Limb (tissue), 2 donors: Measurements from ENCODE around the gene INO80E.

Experiments used
- DNase-seq, 2 donors: peaks; one replicate each; pipeline ENCODE4 v3.0.0-alpha.2; 2016; ENCODE audit errors: extremely low spot score in 2 of 2

Gene INO80E

GRCh38 chr16:29975811-29976511 lies 20.1 kb upstream of the INO80E start:
- DNase-seq, result no peak

DNA sequence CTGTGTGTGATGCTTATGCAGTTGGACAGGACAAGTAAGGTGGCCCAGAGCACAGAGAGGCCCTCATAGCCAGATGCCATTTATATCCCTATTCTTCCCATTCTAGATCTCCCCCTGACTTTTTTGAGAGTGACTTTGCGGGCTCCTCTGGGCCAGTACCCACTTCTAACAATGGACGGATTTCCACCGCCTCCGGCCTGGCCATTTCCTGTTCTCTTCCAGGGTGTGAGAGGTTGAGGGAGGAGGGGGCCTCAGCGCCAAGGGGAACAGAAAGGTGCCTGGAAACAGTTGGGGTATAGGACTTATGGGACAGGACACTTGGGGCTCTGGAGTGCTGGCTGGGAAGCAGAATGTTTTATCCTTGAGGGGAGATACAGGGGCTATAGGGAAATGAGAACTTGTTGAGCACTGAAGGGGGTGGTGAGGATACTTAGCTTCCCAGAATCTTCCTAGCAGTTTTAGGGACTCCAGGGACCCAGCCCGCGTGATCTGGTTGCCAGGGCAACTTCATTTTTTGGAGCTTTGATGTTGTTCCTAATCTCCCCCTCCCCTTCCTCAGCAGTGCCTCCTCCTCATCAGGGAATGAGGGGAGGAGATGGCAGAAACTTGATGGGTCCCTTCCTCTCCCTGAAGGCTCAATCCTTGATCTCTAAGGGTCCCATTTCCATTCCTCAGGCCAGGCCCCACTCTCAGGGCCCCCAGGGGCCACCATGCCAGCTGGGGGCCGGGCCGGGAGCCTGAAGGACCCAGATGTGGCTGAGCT lies 18.8 kb upstream of the INO80E start:
- DNase-seq, result no peak

GRCh38 chr16:29978081-29978480 lies 18.0 kb upstream of the INO80E start:
- DNase-seq, result no peak

GRCh38 chr16:29978564-29979270 lies 17.3 kb upstream of the INO80E start:
- DNase-seq, result no peak

DNA sequence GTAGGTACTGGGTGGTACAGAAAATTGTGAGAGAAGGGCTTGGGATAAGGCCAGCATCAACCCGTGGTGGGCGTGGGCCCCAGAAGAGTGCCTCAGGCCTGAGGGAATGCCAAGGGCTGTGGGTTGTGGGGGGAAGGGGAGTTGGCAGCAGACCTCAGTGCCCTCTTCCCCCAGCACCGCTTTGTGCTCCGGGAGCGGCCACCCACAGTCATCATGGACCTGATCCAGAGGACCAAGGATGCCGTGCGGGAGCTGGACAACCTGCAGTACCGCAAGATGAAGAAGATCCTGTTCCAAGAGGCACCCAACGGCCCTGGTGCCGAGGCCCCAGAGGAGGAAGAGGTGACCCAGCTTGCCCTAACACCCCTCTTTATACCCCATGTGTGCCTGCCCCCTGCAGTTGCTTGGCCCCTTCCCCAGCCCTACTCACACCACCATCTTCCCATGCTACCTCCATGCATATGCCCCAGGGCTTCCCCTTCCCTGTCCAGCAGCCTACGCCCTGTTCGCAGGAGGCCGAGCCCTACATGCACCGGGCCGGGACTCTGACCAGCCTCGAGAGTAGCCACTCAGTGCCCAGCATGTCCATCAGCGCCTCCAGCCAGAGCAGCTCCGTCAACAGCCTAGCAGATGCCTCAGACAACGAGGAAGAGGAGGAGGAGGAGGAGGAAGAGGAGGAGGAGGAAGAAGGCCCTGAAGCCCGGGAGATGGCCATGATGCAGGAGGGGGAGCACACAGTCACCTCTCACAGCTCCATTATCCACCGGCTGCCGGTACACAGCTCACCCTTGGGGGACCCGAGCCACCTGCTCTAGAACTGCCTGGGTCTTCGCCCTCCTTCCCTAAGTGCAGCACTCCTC lies 13.3 kb upstream of the INO80E start:
- DNase-seq, result no peak

- no peak for DNase-seq
Observed at GRCh38 chr16:29983420-29984136, 12.5 kb upstream of the INO80E start.

DNA sequence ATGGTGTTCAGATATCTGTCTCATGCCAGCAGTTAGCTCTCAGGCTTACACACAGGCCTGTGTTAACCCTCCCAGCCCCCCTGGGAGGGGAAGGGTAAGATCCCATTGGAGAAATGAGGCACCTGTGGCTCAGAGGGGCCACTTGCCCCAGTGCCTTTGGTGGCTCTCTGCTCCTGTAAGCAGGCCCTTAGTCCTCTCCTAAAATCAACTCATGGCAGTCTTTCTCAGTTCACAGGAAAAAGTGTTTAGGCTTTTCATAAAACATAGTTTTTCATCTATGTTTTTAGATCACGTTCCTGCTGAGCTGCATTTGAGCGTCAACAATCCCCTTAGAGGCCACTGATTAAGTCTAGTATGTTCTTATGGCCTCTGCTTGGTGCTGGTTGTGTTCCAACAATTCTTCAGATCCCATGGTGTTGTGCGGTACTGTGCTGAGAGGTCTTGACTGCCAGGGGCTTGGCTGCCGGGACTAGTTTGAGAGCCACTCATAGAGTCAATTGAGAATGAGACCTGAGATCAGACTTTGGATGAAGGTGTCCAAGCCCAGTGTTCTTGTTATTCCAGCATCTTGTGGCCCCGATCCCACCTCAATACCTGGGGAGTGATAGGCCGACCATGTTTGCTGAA lies 11.8 kb upstream of the INO80E start:
- no peak for DNase-seq

GRCh38 chr16:29984764-29985147 lies 11.3 kb upstream of the INO80E start:
- no peak for DNase-seq

GRCh38 chr16:29985271-29985811 lies 10.7 kb upstream of the INO80E start:
- no peak for DNase-seq

GRCh38 chr16:29986231-29986630 lies 9.8 kb upstream of the INO80E start:
- DNase-seq, result no peak

DNA sequence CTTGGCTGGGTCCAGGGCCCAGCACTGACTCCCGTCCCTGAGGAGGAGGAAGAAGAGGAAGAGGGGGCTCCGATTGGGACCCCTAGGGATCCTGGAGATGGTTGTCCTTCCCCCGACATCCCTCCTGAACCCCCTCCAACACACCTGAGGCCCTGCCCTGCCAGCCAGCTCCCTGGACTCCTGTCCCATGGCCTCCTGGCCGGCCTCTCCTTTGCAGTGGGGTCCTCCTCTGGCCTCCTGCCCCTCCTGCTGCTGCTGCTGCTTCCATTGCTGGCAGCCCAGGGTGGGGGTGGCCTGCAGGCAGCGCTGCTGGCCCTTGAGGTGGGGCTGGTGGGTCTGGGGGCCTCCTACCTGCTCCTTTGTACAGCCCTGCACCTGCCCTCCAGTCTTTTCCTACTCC lies 9.1 kb upstream of the INO80E start:
- DNase-seq, result no peak

DNA sequence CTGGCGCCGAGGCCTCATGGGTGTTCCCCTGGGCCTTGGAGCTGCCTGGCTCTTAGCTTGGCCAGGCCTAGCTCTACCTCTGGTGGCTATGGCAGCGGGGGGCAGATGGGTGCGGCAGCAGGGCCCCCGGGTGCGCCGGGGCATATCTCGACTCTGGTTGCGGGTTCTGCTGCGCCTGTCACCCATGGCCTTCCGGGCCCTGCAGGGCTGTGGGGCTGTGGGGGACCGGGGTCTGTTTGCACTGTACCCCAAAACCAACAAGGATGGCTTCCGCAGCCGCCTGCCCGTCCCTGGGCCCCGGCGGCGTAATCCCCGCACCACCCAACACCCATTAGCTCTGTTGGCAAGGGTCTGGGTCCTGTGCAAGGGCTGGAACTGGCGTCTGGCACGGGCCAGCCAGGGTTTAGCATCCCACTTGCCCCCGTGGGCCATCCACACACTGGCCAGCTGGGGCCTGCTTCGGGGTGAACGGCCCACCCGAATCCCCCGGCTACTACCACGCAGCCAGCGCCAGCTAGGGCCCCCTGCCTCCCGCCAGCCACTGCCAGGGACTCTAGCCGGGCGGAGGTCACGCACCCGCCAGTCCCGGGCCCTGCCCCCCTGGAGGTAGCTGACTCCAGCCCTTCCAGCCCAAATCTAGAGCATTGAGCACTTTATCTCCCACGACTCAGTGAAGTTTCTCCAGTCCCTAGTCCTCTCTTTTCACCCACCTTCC lies 8.5 kb upstream of the INO80E start:
- no peak for DNase-seq

GRCh38 chr16:29988346-29989075 lies 7.5 kb upstream of the INO80E start:
- DNase-seq, result no peak

- no peak for DNase-seq
Observed at GRCh38 chr16:29989111-29989858, 6.8 kb upstream of the INO80E start.

- no peak for DNase-seq
Observed at GRCh38 chr16:29990034-29990433, 6.0 kb upstream of the INO80E start.

DNA sequence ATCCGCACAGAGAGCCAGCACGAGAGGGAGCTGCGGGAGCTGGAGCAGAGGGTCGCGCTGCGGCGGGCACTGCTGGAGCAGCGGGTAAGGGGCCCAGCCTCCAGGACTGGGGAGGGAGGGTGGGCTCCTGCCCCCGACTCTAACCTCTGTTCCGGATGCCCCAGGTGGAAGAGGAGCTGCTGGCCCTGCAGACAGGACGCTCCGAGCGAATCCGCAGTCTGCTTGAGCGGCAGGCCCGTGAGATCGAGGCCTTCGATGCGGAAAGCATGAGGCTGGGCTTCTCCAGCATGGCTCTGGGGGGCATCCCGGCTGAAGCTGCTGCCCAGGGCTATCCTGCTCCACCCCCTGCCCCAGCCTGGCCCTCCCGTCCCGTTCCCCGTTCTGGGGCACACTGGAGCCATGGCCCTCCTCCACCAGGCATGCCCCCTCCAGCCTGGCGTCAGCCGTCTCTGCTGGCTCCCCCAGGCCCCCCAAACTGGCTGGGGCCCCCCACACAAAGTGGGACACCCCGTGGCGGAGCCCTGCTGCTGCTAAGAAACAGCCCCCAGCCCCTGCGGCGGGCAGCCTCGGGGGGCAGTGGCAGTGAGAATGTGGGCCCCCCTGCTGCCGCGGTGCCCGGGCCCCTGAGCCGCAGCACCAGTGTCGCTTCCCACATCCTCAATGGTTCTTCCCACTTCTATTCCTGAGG lies 5.0 kb upstream of the INO80E start:
- DNase-seq, result no peak

- no peak for DNase-seq
Observed at GRCh38 chr16:29991571-29991904, 4.5 kb upstream of the INO80E start.
